Testis (tissue), 2 donors: ENCODE results near the gene KDM4C.

Experiments
- POLR2A ChIP-seq: fragments of 450-650 bp; IDR thresholded peaks from one replicate; pipeline ENCODE4 v1.6.1; 2017; ENCODE audit warnings: antibody characterized with exemption, mild to moderate bottlenecking, moderate library complexity
- TF ChIP-seq, protein P1 (sequence below), 3 experiments: fragments of 450-650 bp in 2 of 3; fragments of 200-600 bp in 1 of 3; sonication (generic) in 1 of 3; IDR thresholded peaks; one replicate each; pipeline ENCODE4 v1.5.1; 2016 to 2019; ENCODE audit warnings: antibody characterized with exemption in 3 of 3, mild to moderate bottlenecking in 2 of 3, moderate library complexity in 1 of 3

DNA sequence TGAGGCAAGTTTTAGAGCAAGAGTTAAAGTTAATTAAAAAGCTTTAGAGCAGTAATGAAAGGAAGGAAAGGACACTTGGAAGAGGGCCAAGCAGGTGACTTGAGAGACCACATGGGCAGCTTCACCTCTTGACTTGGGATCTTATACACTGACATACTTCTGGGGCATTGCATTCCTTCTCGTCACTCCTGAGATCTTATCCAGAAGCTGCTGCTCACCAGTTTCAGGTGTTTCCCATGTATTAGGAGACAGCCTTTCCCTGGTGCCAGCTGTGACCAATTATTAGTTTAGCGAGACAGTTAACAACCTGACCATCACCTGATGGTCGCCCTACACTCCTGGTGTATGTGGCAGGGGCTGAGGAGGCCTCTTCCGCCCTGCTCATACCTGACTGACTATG is 382.1 kb downstream of the KDM4C start:
- TF ChIP-seq, protein P1, sequence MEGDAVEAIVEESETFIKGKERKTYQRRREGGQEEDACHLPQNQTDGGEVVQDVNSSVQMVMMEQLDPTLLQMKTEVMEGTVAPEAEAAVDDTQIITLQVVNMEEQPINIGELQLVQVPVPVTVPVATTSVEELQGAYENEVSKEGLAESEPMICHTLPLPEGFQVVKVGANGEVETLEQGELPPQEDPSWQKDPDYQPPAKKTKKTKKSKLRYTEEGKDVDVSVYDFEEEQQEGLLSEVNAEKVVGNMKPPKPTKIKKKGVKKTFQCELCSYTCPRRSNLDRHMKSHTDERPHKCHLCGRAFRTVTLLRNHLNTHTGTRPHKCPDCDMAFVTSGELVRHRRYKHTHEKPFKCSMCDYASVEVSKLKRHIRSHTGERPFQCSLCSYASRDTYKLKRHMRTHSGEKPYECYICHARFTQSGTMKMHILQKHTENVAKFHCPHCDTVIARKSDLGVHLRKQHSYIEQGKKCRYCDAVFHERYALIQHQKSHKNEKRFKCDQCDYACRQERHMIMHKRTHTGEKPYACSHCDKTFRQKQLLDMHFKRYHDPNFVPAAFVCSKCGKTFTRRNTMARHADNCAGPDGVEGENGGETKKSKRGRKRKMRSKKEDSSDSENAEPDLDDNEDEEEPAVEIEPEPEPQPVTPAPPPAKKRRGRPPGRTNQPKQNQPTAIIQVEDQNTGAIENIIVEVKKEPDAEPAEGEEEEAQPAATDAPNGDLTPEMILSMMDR (IDR thresholded peaks at IDR 0.05): no peak
- TF ChIP-seq POLR2A: no peak
